HCT116 (cell line): ENCODE data around the gene HES5. TPM values are rescaled to one million over a fixed set of nuclear protein-coding genes. Genes with fewer than 3 reads are reported as not detected.

Source experiments
- ATAC-seq: fragments of 200-7000 bp; cut with Tn5 transposase; 2 replicates; pipeline ENCODE4 v1.9.1; 2020; ENCODE audit warnings: mild to moderate bottlenecking, moderate library complexity
- BruUV-seq: library from RNA; stranded (reverse); fragments of 400-500 nt; replicated peaks from 2 replicates; lab custom pipeline; 2021; lab: Mats Ljungman, UMichigan
- CTCF ChIA-PET: fragments of 300-600 bp; sonication (Branson Sonifier 250); formaldehyde crosslinking; loops from one replicate; lab custom pipeline; 2021; ENCODE audit warnings: antibody characterized with exemption; lab: Charles Lee
- POLR2A ChIA-PET: fragments of 300-600, 350-600 bp; sonication (Branson Sonifier 250); formaldehyde crosslinking; loops from one replicate; lab custom pipeline; 2021; ENCODE audit warnings: antibody characterized with exemption; lab: Charles Lee
- RAD21 ChIA-PET, 2 experiments: fragments of 300-600 bp; sonication (Branson Sonifier 250); formaldehyde crosslinking; loops; one replicate each; lab custom pipeline; 2023; ENCODE audit warnings: low total read pairs in 2 of 2; ENCODE audit not compliant: uncharacterized antibody in 2 of 2, unreplicated experiment in 2 of 2, low non-redundant PET in 1 of 2; lab: Charles Lee
- DNase-seq: peaks from one replicate; pipeline ENCODE4 v3.0.0-alpha.2; 2010; ENCODE audit warnings: low read depth, low spot score
- H2AFZ ChIP-seq: fragments of 200-600 bp; shearing (Covaris generic), sonication (generic); 2 replicates; pipeline ENCODE4 v1.6.1; 2017; ENCODE audit warnings: low read depth, mixed run types, mixed read lengths, antibody characterized with exemption, low read length; ENCODE audit not compliant: poor library complexity, severe bottlenecking
- H3K27ac ChIP-seq: 2 replicates; pipeline ENCODE4 v1.5.1; 2012; ENCODE audit warnings: low read depth, low read length
- H3K27me3 ChIP-seq: fragments of 200-600 bp; sonication (generic); 2 replicates; pipeline ENCODE4 v1.6.1; 2016; ENCODE audit warnings: mixed run types, low read length, mixed read lengths; ENCODE audit not compliant: insufficient read depth
- H3K36me3 ChIP-seq, 2 experiments: fragments of 200-500 bp in 1 of 2; fragments of 200-600 bp in 1 of 2; sonication (Bioruptor generic) in 1 of 2; sonication (generic) in 1 of 2; 2 replicates each; pipeline versions ENCODE4 v1.5.1 to v1.6.1; 2014 to 2016; ENCODE audit warnings: low read length in 2 of 2, inconsistent platforms in 1 of 2, mixed read lengths in 1 of 2, mixed run types in 1 of 2; ENCODE audit not compliant: insufficient read depth in 2 of 2, control insufficient read depth in 1 of 2
- H3K4me1 ChIP-seq, 2 experiments: fragments of 200-600 bp in 1 of 2; sonication (generic) in 1 of 2; 2 replicates each; pipeline versions ENCODE4 v1.5.1 to v1.6.1; 2012 to 2017; ENCODE audit warnings: low read length in 2 of 2, inconsistent platforms in 1 of 2, mild to moderate bottlenecking in 1 of 2, mixed read lengths in 1 of 2, mixed run types in 1 of 2, moderate library complexity in 1 of 2; ENCODE audit not compliant: insufficient read depth in 2 of 2, control insufficient read depth in 1 of 2
- H3K4me2 ChIP-seq: fragments of 200-600 bp; sonication (generic); 2 replicates; pipeline ENCODE4 v1.6.1; 2017; ENCODE audit warnings: mixed run types, low read length, mixed read lengths
- H3K4me3 ChIP-seq, 2 experiments: fragments of 200-600 bp in 1 of 2; sonication (generic) in 1 of 2; replicated peaks in 1 of 2; 2 replicates each; pipeline ENCODE4 v1.5.1; 2011 to 2016; ENCODE audit warnings: low read length in 2 of 2, control low read depth in 1 of 2, low read depth in 1 of 2, mild to moderate bottlenecking in 1 of 2, mixed read lengths in 1 of 2, mixed run types in 1 of 2
- H3K79me2 ChIP-seq: fragments of 200-600 bp; sonication (generic); 2 replicates; pipeline ENCODE4 v1.6.1; 2017; ENCODE audit warnings: mild to moderate bottlenecking, mixed run types, low read length, moderate library complexity, mixed read lengths; ENCODE audit not compliant: insufficient read depth
- H3K9ac ChIP-seq: fragments of 200-600 bp; sonication (generic); 2 replicates; pipeline ENCODE4 v1.6.1; 2016; ENCODE audit warnings: low read length, mixed read lengths
- H3K9me2 ChIP-seq: fragments of 200-600 bp; sonication (generic), shearing (Covaris generic); 2 replicates; pipeline ENCODE4 v1.6.1; 2017; ENCODE audit warnings: mixed run types, mild to moderate bottlenecking, moderate library complexity; ENCODE audit not compliant: insufficient read depth
- H3K9me3 ChIP-seq, 2 experiments: fragments of 200-500 bp in 1 of 2; fragments of 200-600 bp in 1 of 2; sonication (Bioruptor generic) in 1 of 2; sonication (generic) in 1 of 2; 2 replicates each; pipeline ENCODE4 v1.6.1; 2014 to 2017; ENCODE audit warnings: low read length in 2 of 2, mixed read lengths in 2 of 2, inconsistent platforms in 1 of 2, low read depth in 1 of 2, mild to moderate bottlenecking in 1 of 2, mixed run types in 1 of 2, moderate library complexity in 1 of 2; ENCODE audit not compliant: control insufficient read depth in 1 of 2, insufficient read depth in 1 of 2
- H4K20me1 ChIP-seq: fragments of 200-600 bp; sonication (generic), shearing (Covaris generic); 2 replicates; pipeline ENCODE4 v1.6.1; 2017; ENCODE audit warnings: mixed run types, mild to moderate bottlenecking, moderate library complexity; ENCODE audit not compliant: insufficient read depth
- CBX3 ChIP-seq: IDR thresholded peaks from 2 replicates; pipeline ENCODE4 v1.6.1; 2012; ENCODE audit warnings: low read depth
- FOSL1 ChIP-seq: IDR thresholded peaks from 2 replicates; pipeline ENCODE4 v1.6.1; 2012; ENCODE audit warnings: low read depth
- JUND ChIP-seq: IDR thresholded peaks from 2 replicates; pipeline ENCODE4 v1.6.1; 2012
- RAD21 ChIP-seq: IDR thresholded peaks from 2 replicates; pipeline ENCODE4 v1.6.1; 2012; ENCODE audit warnings: low read depth, mild to moderate bottlenecking
- REST ChIP-seq: IDR thresholded peaks from 2 replicates; pipeline ENCODE4 v1.6.1; 2012; ENCODE audit warnings: low read depth
- SP1 ChIP-seq: IDR thresholded peaks from 2 replicates; pipeline ENCODE4 v1.6.1; 2012; ENCODE audit warnings: low read depth
- SRF ChIP-seq: IDR thresholded peaks from 2 replicates; pipeline ENCODE4 v1.6.1; 2012; ENCODE audit warnings: low read depth
- TCF7L2 ChIP-seq: IDR thresholded peaks from 2 replicates; pipeline ENCODE4 v1.7.0; 2011; ENCODE audit warnings: borderline replicate concordance, inconsistent platforms; ENCODE audit not compliant: insufficient read depth, insufficient read length; ENCODE audit errors: extremely low read depth
- ZFX ChIP-seq: fragments of 450-650 bp; IDR thresholded peaks from 2 replicates; pipeline ENCODE4 v1.6.1; 2017
- ZNF274 ChIP-seq: fragments of 200-500 bp; sonication (Bioruptor generic); IDR thresholded peaks from 2 replicates; pipeline ENCODE4 v1.6.1; 2014; ENCODE audit warnings: mild to moderate bottlenecking, low read depth, low read length, inconsistent platforms
- intact Hi-C: fragments of 100-400 bp; cut with micrococcal nuclease; formaldehyde crosslinking; loops from 2 replicates; pipeline ENCODE4 v1.10.0; 2022
- total RNA-seq: library from RNA; stranded (reverse); gene quantifications from one replicate; pipeline ENCODE4 v1.2.1, GENCODE V29; 2021; ENCODE audit not compliant: unreplicated experiment
- TF ChIP-seq, protein P1 (sequence below): IDR thresholded peaks from 2 replicates; pipeline ENCODE4 v1.6.1; 2011; ENCODE audit warnings: mild to moderate bottlenecking, low read length, moderate library complexity; ENCODE audit not compliant: insufficient replicate concordance; ENCODE audit errors: extremely low read depth
- TF ChIP-seq, protein P2 (sequence below), 3 experiments: fragments of 200-600 bp in 1 of 3; sonication (generic) in 1 of 3; IDR thresholded peaks in 2 of 3; conservative IDR thresholded peaks in 1 of 3; 2 replicates each; pipeline ENCODE4 v1.5.1; 2012 to 2017; ENCODE audit warnings: low read depth in 2 of 3, low read length in 2 of 3, antibody characterized with exemption in 1 of 3, borderline replicate concordance in 1 of 3, control low read depth in 1 of 3, mild to moderate bottlenecking in 1 of 3, mixed read lengths in 1 of 3, mixed run types in 1 of 3, moderate library complexity in 1 of 3; ENCODE audit not compliant: insufficient read depth in 1 of 3

The HES5 gene
- total RNA-seq, 1 experiment from 2014 or later: not detected

DNA sequence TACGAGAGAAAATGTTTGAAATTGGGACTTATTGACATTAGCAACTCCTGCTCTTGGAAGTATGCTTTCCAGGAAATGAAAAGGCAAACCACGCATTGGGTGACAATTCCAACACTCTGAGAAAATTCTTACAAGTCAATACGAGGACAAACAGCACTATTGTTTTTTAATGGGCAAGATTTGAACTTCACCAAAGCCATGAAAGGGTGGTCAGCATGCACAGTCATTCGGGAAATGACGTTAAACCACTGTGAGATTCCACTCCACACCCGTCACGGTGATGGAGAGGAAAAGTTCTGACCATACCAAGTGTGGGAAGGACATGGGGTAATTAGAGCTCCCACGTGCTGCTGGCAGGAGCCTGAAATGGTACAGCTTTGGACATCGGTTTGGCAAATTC, 44.3 kb upstream of the HES5 start:
- ChIA-PET RAD21 (no interaction called here), POLR2A (no interaction called here), CTCF (no interaction called here)
- no TSS peak for BruUV-seq
- intact Hi-C loops: no loop called here
- Histone ChIP-seq H3K4me2 (no peak overlapping the region), H3K9me3 (no peaks in the 10 kb centered on the region; a peak in 1 of 4 replicates), H3K27me3 (no peaks in the 10 kb centered on the region), H3K36me3 (no peaks in the 10 kb centered on the region), H3K4me1 (peaks cover 9 to 13% of the 10 kb centered on the region in 2 experiments; a peak in 3 of 4 replicates), H3K9me2 (no peaks in the 10 kb centered on the region), H3K79me2 (no peaks in the 10 kb centered on the region), H3K4me3 (no peak overlapping the region), H3K9ac (no peak overlapping the region), H4K20me1 (no peaks in the 10 kb centered on the region), H3K27ac (no peak overlapping the region), H2AFZ (no peak overlapping the region)
- TF ChIP-seq, protein P1, sequence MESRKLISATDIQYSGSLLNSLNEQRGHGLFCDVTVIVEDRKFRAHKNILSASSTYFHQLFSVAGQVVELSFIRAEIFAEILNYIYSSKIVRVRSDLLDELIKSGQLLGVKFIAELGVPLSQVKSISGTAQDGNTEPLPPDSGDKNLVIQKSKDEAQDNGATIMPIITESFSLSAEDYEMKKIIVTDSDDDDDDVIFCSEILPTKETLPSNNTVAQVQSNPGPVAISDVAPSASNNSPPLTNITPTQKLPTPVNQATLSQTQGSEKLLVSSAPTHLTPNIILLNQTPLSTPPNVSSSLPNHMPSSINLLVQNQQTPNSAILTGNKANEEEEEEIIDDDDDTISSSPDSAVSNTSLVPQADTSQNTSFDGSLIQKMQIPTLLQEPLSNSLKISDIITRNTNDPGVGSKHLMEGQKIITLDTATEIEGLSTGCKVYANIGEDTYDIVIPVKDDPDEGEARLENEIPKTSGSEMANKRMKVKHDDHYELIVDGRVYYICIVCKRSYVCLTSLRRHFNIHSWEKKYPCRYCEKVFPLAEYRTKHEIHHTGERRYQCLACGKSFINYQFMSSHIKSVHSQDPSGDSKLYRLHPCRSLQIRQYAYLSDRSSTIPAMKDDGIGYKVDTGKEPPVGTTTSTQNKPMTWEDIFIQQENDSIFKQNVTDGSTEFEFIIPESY: no peak
- TF ChIP-seq FOSL1 (no peak), TCF7L2 (no peak), JUND (no peak), REST (no peak), ZFX (no peak), SP1 (no peak), CBX3 (no peak), ZNF274 (no peak), RAD21 (no peak), SRF (no peak)
- TF ChIP-seq, protein P2, sequence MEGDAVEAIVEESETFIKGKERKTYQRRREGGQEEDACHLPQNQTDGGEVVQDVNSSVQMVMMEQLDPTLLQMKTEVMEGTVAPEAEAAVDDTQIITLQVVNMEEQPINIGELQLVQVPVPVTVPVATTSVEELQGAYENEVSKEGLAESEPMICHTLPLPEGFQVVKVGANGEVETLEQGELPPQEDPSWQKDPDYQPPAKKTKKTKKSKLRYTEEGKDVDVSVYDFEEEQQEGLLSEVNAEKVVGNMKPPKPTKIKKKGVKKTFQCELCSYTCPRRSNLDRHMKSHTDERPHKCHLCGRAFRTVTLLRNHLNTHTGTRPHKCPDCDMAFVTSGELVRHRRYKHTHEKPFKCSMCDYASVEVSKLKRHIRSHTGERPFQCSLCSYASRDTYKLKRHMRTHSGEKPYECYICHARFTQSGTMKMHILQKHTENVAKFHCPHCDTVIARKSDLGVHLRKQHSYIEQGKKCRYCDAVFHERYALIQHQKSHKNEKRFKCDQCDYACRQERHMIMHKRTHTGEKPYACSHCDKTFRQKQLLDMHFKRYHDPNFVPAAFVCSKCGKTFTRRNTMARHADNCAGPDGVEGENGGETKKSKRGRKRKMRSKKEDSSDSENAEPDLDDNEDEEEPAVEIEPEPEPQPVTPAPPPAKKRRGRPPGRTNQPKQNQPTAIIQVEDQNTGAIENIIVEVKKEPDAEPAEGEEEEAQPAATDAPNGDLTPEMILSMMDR (IDR thresholded peaks at IDR 0.05 in 2 of 3, conservative IDR thresholded peaks at IDR 0.05 in 1 of 3; ENCODE audit: borderline replicate concordance in 1 of 3, insufficient read depth in 1 of 3, low read depth in 2 of 3, low read length in 2 of 3): no peak
- ATAC-seq (no peak), DNase-seq (no peak)
